MM.1S (cell line): ENCODE measurements around the gene NSD1.

Experiments
- DNase-seq: peaks from one replicate; pipeline ENCODE4 v3.0.0-alpha.2; 2015
- H2AFZ ChIP-seq: fragments of 300-600 bp; sonication (generic); 2 replicates; pipeline ENCODE4 v1.6.0; 2016; ENCODE audit warnings: antibody characterized with exemption, low read length
- H3F3A ChIP-seq: fragments of 300-600 bp; sonication (generic); 2 replicates; pipeline ENCODE4 v1.6.1; 2016; ENCODE audit warnings: mild to moderate bottlenecking, antibody characterized with exemption, low read length, moderate library complexity, mixed read lengths; ENCODE audit not compliant: insufficient read depth
- H3K27ac ChIP-seq: fragments of 300-600 bp; sonication (generic); 2 replicates; pipeline ENCODE4 v1.5.1; 2016; ENCODE audit warnings: mild to moderate bottlenecking, low read length
- H3K27me3 ChIP-seq: fragments of 300-600 bp; sonication (generic); replicated peaks from 2 replicates; pipeline ENCODE4 v1.6.0; 2016; ENCODE audit warnings: low read length; ENCODE audit not compliant: insufficient read depth
- H3K36me3 ChIP-seq: fragments of 300-600 bp; sonication (generic); replicated peaks from 2 replicates; pipeline ENCODE4 v1.6.1; 2016; ENCODE audit warnings: mild to moderate bottlenecking, low read length, mixed read lengths; ENCODE audit not compliant: insufficient read depth
- H3K4me1 ChIP-seq: fragments of 300-600 bp; sonication (generic); 2 replicates; pipeline ENCODE4 v1.6.1; 2016; ENCODE audit warnings: low read length, mixed read lengths
- H3K4me2 ChIP-seq: fragments of 300-600 bp; sonication (generic); 2 replicates; pipeline ENCODE4 v1.6.0; 2016; ENCODE audit warnings: low read depth, low read length
- H3K4me3 ChIP-seq: fragments of 300-600 bp; sonication (generic); 2 replicates; pipeline ENCODE4 v1.5.1; 2016; ENCODE audit warnings: low read length, mixed read lengths
- H3K79me2 ChIP-seq: fragments of 300-600 bp; sonication (generic); 2 replicates; pipeline ENCODE4 v1.6.1; 2016; ENCODE audit warnings: mixed run types, low read length, mixed read lengths
- H3K9ac ChIP-seq: fragments of 300-600 bp; sonication (generic); 2 replicates; pipeline ENCODE4 v1.6.1; 2016; ENCODE audit warnings: low read length, mixed read lengths
- H3K9me2 ChIP-seq: fragments of 300-600 bp; sonication (generic); replicated peaks from 2 replicates; pipeline ENCODE4 v1.6.1; 2016; ENCODE audit warnings: mild to moderate bottlenecking, low read length, mixed read lengths; ENCODE audit not compliant: insufficient read depth
- H3K9me3 ChIP-seq: fragments of 300-600 bp; sonication (generic); replicated peaks from 2 replicates; pipeline ENCODE4 v1.6.1; 2016; ENCODE audit warnings: mild to moderate bottlenecking, low read length, mixed read lengths; ENCODE audit not compliant: insufficient read depth
- H4K20me1 ChIP-seq: fragments of 300-600 bp; sonication (generic); 2 replicates; pipeline ENCODE4 v1.6.1; 2016; ENCODE audit warnings: mild to moderate bottlenecking, low read length, moderate library complexity, mixed read lengths; ENCODE audit not compliant: insufficient read depth
- EZH2 ChIP-seq: fragments of 300-600 bp; sonication (generic); optimal IDR thresholded peaks from 2 replicates; pipeline ENCODE3; 2017; ENCODE audit warnings: low read depth, mild to moderate bottlenecking, antibody characterized with exemption, low read length, mixed read lengths
- EZH2phosphoT487 ChIP-seq: fragments of 300-600 bp; sonication (generic); IDR thresholded peaks from 2 replicates; pipeline ENCODE4 v1.6.1; 2018; ENCODE audit warnings: antibody characterized with exemption, low read length
- TF ChIP-seq, protein P1 (sequence below): fragments of 300-600 bp; sonication (generic); IDR thresholded peaks from 2 replicates; pipeline ENCODE4 v1.5.1; 2016; ENCODE audit warnings: antibody characterized with exemption, low read length, mixed read lengths

Gene NSD1

DNA sequence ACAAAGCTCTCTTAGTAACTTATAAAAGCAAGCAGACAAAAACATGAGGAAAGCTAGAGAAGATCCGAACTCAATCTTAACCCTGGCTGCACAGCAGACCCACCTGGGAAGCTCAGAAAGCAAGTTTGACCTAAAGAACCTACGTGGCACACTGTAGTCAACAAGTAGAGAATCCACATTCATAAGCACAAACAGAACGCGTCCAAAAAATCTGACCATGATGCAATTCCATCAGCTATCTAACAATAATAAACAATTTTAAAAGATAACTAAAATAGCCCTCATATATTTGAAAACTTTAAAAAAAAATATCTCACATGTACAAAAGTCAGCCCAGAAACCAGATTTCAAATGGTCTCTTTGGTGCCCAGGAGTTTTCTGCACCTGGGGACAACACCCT is 213.2 kb downstream of the NSD1 start:
- no peak for DNase-seq
- H4K20me1 ChIP-seq = no peaks in the 10 kb centered on the region; the same call in 1 of the 2 replicates
- H3K9ac ChIP-seq = no peak overlapping the region
- H3K4me1 ChIP-seq = peaks cover 19% of the 10 kb centered on the region
- no peaks in the 10 kb centered on the region for H3K9me3 ChIP-seq
- H3K4me3 ChIP-seq = no peak overlapping the region
- no peak overlapping the region for H3K27ac ChIP-seq
- peaks cover 91% of the 10 kb centered on the region for H3K79me2 ChIP-seq
- H3K9me2 ChIP-seq = no peaks in the 10 kb centered on the region
- no peak overlapping the region for H3K4me2 ChIP-seq
- TF ChIP-seq EZH2 = no peak
- TF ChIP-seq, protein P1, sequence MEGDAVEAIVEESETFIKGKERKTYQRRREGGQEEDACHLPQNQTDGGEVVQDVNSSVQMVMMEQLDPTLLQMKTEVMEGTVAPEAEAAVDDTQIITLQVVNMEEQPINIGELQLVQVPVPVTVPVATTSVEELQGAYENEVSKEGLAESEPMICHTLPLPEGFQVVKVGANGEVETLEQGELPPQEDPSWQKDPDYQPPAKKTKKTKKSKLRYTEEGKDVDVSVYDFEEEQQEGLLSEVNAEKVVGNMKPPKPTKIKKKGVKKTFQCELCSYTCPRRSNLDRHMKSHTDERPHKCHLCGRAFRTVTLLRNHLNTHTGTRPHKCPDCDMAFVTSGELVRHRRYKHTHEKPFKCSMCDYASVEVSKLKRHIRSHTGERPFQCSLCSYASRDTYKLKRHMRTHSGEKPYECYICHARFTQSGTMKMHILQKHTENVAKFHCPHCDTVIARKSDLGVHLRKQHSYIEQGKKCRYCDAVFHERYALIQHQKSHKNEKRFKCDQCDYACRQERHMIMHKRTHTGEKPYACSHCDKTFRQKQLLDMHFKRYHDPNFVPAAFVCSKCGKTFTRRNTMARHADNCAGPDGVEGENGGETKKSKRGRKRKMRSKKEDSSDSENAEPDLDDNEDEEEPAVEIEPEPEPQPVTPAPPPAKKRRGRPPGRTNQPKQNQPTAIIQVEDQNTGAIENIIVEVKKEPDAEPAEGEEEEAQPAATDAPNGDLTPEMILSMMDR = no peak
- TF ChIP-seq EZH2phosphoT487 = no peak
- H3F3A ChIP-seq = 0 out of 2 replicates have a peak, but pooled peaks cover 7% of the 10 kb centered on the region
- H2AFZ ChIP-seq = no peak overlapping the region
- no peaks in the 10 kb centered on the region for H3K27me3 ChIP-seq
- no peaks in the 10 kb centered on the region for H3K36me3 ChIP-seq

DNA sequence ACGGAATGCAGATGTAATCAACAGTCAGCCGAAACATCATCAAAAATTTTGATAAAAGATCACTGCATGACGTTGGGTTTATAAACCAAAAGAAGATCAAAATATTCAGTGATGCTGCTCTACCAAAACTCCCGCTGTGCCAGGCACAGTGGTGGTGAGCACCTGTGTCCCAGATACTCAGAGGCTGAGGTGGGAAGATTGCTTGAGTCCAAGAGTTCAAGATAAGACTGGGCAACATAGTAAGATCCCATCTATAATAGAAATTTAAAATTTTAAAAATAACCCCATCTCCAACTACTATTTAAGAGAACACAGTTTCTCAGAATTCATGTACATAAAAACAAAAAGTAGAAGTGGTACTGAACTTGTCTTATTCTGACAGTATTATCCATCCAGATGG is 214.1 kb downstream of the NSD1 start:
- H3K27ac ChIP-seq = no peak overlapping the region
- H3K4me1 ChIP-seq = peaks cover 19% of the 10 kb centered on the region
- no peaks in the 10 kb centered on the region for H3K9me2 ChIP-seq
- 0 out of 2 replicates have a peak, but pooled peaks cover 7% of the 10 kb centered on the region for H3F3A ChIP-seq
- no peaks in the 10 kb centered on the region for H3K27me3 ChIP-seq
- TF ChIP-seq EZH2phosphoT487 (no peak), EZH2 (no peak)
- TF ChIP-seq, protein P1 = no peak
- no peak overlapping the region for H3K4me3 ChIP-seq
- peaks cover 83% of the 10 kb centered on the region for H3K79me2 ChIP-seq
- no peaks in the 10 kb centered on the region for H3K9me3 ChIP-seq
- no peak overlapping the region for H3K4me2 ChIP-seq
- H4K20me1 ChIP-seq = no peaks in the 10 kb centered on the region; the same call in 1 of the 2 replicates
- H3K36me3 ChIP-seq = no peaks in the 10 kb centered on the region
- no peak overlapping the region for H3K9ac ChIP-seq
- DNase-seq = no peak
- H2AFZ ChIP-seq = no peak overlapping the region

DNA sequence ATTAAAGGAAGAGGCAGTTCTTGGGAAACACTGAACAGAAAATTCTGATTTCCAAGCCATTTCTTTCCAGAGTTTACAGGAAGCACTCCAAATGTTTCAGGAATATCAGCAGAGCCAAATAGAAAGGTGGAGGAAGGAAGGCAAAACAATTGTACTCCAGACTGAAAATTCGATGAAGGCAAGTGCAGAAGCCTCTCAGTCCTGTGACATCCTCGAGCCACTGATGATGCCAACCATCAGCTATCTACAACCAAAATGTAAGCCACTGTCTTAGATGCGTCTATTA is 215.7 kb downstream of the NSD1 start:
- Histone ChIP-seq H4K20me1 (no peaks in the 10 kb centered on the region; the same call in 1 of the 2 replicates), H3K36me3 (no peaks in the 10 kb centered on the region), H3K79me2 (peaks cover 69% of the 10 kb centered on the region), H2AFZ (no peak overlapping the region), H3K27me3 (no peaks in the 10 kb centered on the region), H3K4me1 (peaks cover 19% of the 10 kb centered on the region), H3K4me3 (no peak overlapping the region), H3K4me2 (0 out of 2 replicates have a peak overlapping the region, but pooled peaks have one; percentile 94), H3K9me3 (no peaks in the 10 kb centered on the region), H3K9ac (no peak overlapping the region; the same call in 1 of the 2 replicates), H3F3A (0 out of 2 replicates have a peak, but pooled peaks cover 7% of the 10 kb centered on the region), H3K27ac (no peak overlapping the region), H3K9me2 (no peaks in the 10 kb centered on the region)
- no peak for DNase-seq
- TF ChIP-seq EZH2phosphoT487 (no peak), EZH2 (no peak)
- TF ChIP-seq, protein P1 = no peak
